Nephron progenitor cell (in vitro differentiated cells): Measurements from ENCODE around the gene ELMOD1.

ENCODE experiments used
- DNase-seq: peaks from one replicate; pipeline ENCODE4 v3.0.0; 2021
- H3K27ac Mint-ChIP-seq: 2 replicates; pipeline ENCODE4 v1.8.0; 2021; ENCODE audit warnings: mild to moderate bottlenecking, moderate library complexity, mixed read lengths
- H3K27me3 Mint-ChIP-seq: 2 replicates; pipeline ENCODE4 v1.8.0; 2021; ENCODE audit warnings: mild to moderate bottlenecking, low read depth, mixed read lengths; ENCODE audit not compliant: poor library complexity
- H3K36me3 Mint-ChIP-seq: 2 replicates; pipeline ENCODE4 v1.8.0; 2021; ENCODE audit warnings: low read depth, mixed read lengths
- H3K4me1 Mint-ChIP-seq: 2 replicates; pipeline ENCODE4 v1.8.0; 2021; ENCODE audit warnings: mixed read lengths
- H3K4me3 Mint-ChIP-seq: 2 replicates; pipeline ENCODE4 v1.8.0; 2021; ENCODE audit warnings: mild to moderate bottlenecking, moderate library complexity, mixed read lengths
- H3K9me3 Mint-ChIP-seq: 2 replicates; pipeline ENCODE4 v1.8.0; 2021; ENCODE audit warnings: mild to moderate bottlenecking, moderate library complexity, mixed read lengths
- CTCF ChIP-seq: fragments of 200-600 bp; sonication (generic); IDR thresholded peaks from 2 replicates; pipeline ENCODE4 v1.5.0; 2021; ENCODE audit warnings: antibody characterized with exemption

The ELMOD1 gene

GRCh38 chr11:107581147-107581546, 9.8 kb upstream of the ELMOD1 start:
- peaks cover 9% of the 10 kb centered on the region for H3K27me3 Mint-ChIP-seq
- H3K9me3 Mint-ChIP-seq = peaks cover 4% of the 10 kb centered on the region
- no peak for DNase-seq
- H3K4me1 Mint-ChIP-seq = no peaks in the 10 kb centered on the region
- peak overlapping the region; percentile 16 for H3K27ac Mint-ChIP-seq
- H3K4me3 Mint-ChIP-seq = no peak overlapping the region
- H3K36me3 Mint-ChIP-seq = no peaks in the 10 kb centered on the region
- no peak for TF ChIP-seq CTCF

- Mint-ChIP-seq H3K36me3 (no peaks in the 10 kb centered on the region), H3K4me3 (no peak overlapping the region), H3K4me1 (no peaks in the 10 kb centered on the region), H3K27me3 (peaks cover 34% of the 10 kb centered on the region), H3K27ac (no peak overlapping the region), H3K9me3 (peaks cover 8% of the 10 kb centered on the region)
- TF ChIP-seq CTCF = no peak
- DNase-seq = no peak
Measured at GRCh38 chr11:107583629-107584195, 7.2 kb upstream of the ELMOD1 start.

DNA sequence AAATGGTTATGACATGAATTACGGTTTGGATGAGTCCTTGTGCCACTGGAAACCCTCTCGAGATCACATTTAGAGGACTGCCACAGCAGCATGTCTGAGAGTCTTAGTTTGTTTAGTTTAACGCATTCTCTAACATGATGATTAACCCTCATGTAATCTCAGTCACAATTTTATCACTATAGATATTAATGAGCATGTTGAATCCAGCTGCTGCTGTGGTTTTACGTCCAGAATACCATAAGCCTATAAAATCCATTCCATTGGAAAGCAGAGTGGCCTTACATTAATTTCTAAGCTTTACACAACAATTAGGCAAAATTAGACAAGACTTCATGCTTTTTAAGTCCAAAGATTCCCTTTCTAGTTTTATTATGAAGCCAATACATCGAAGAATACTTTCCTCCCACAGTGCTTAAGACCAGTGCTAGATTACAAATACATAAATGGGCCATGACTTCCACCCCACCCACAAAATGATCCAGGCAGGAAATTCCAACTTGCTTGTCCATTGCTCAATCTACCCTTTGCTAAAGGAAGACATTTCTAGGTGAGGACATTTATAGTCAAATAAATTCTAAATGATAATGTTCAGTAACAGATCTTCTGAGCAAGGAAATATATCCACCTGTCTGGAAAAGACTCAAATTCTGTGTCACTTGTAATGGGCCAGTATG, 3.5 kb upstream of the ELMOD1 start:
- TF ChIP-seq CTCF = no peak
- H3K9me3 Mint-ChIP-seq = peaks cover 8% of the 10 kb centered on the region
- DNase-seq = no peak
- H3K4me3 Mint-ChIP-seq = no peak overlapping the region
- H3K36me3 Mint-ChIP-seq = no peaks in the 10 kb centered on the region
- peaks cover 72% of the 10 kb centered on the region for H3K27me3 Mint-ChIP-seq
- no peak overlapping the region for H3K27ac Mint-ChIP-seq
- peaks cover 13% of the 10 kb centered on the region for H3K4me1 Mint-ChIP-seq

DNA sequence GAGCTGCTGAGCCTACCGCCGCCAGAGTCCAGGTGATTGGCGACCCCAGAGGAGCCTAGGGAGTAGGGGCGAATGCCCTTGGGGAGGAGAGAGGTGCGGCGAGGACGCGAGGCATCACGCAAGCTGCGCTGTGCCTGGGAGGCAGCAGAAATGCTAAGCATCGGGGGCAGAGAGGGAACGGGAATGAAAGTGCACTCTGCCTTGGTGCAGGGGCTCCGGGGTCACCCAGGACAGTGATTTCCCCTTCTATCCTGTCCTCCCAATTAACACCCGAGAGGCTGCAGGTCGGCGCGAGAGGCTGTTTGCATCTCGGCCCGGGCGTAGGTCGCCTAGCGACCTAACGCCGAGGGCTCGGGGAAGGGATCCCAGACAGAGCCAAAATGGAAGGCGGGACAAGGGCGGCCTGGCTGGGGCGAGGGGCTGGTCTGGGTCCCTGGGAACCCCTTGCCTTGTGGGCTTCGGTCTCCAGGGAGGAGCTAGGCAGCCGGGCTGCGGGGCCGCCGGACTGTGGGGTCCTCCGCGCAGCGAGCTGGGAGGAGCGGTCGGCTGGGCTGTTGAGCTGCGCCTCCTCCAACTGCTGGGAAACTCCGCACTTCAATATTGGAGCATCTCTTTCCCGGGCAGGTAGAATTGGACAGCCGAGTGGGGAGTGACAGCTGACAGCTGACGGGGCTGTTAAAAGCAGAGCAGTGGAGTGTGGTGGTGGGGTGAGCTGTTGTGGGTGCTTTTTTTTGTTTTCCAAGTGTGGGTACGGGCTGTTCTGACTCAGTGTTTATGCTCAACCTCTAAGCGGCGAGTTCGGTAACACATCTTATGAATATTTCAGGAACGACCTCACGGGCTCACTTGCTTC, 657 bp downstream of the ELMOD1 start:
- H3K27me3 Mint-ChIP-seq = peaks cover 98% of the 10 kb centered on the region
- peak; percentile 61 for DNase-seq
- peaks cover 8% of the 10 kb centered on the region for H3K9me3 Mint-ChIP-seq

GRCh38 chr11:107592231-107592590, 1.3 kb downstream of the ELMOD1 start:
- Mint-ChIP-seq H3K4me1 (peaks cover 25% of the 10 kb centered on the region), H3K4me3 (peak overlapping the region; percentile 90), H3K27me3 (peaks cover 96% of the 10 kb centered on the region), H3K27ac (no peak overlapping the region), H3K9me3 (peaks cover 8% of the 10 kb centered on the region), H3K36me3 (no peaks in the 10 kb centered on the region)
- DNase-seq = no peak
- TF ChIP-seq CTCF = no peak

More for the DNA sequence above, 657 bp downstream of the ELMOD1 start:
- Mint-ChIP-seq H3K4me3 (peak overlapping the region; percentile 90), H3K4me1 (peaks cover 25% of the 10 kb centered on the region), H3K27ac (no peak overlapping the region), H3K36me3 (no peaks in the 10 kb centered on the region)
- no peak for TF ChIP-seq CTCF
